ENCODE results near the gene ZNF584. TPM values are rescaled to one million over a fixed set of nuclear protein-coding genes. Genes with fewer than 3 reads are reported as not detected.
"Not testable (repeated sequence)": the region's sequence is repeated elsewhere in the genome, so short reads cannot be mapped to it uniquely, and the experiment has no call there.

ZNF584 gene
- total RNA-seq, 1 donor from 2014 or later: 5.3 TPM

- H3K4me3 ChIP-seq (ENCODE audit: low read depth, low read length): peak within 1 kb of the TSS; percentile 86
- DNase-seq (ENCODE audit: low read depth): peak; percentile 97
- TF ChIP-seq CTCF (conservative IDR thresholded peaks at IDR 0.05; ENCODE audit: low read depth, low read length): no peak
Observed at GRCh38 chr19:58439576-58440554, 31.4 kb downstream of the ZNF584 start, which contains the start of gene ZNF132. Gene ZNF132 (minus strand): TSS chr19:58440153. CDS start chr19:58439821, 332 bp downstream.

- DNase-seq (ENCODE audit: low read depth): no peak
- TF ChIP-seq CTCF (conservative IDR thresholded peaks at IDR 0.05; ENCODE audit: low read depth, low read length): no peak
- H3K4me3 ChIP-seq (ENCODE audit: low read depth, low read length): peak overlapping the region; percentile 86
Observed at GRCh38 chr19:58440556-58440955, 32.1 kb downstream of the ZNF584 start.

GRCh38 chr19:58442986-58443385 lies 34.5 kb downstream of the ZNF584 start:
- H3K4me3 ChIP-seq (ENCODE audit: low read depth, low read length); DNase-seq (ENCODE audit: low read depth): not testable (repeated sequence)

GRCh38 chr19:58448860-58449259 lies 40.4 kb downstream of the ZNF584 start:
- not testable (repeated sequence) for DNase-seq (ENCODE audit: low read depth); H3K4me3 ChIP-seq (ENCODE audit: low read depth, low read length)

- not testable (repeated sequence) for DNase-seq (ENCODE audit: low read depth); H3K4me3 ChIP-seq (ENCODE audit: low read depth, low read length)
Observed at GRCh38 chr19:58449980-58450379, 41.5 kb downstream of the ZNF584 start.

GRCh38 chr19:58450856-58451357 lies 42.5 kb downstream of the ZNF584 start:
- no peak for DNase-seq (ENCODE audit: low read depth)
- no peak for TF ChIP-seq CTCF (conservative IDR thresholded peaks at IDR 0.05; ENCODE audit: low read depth, low read length)
- peak overlapping the region; percentile 88 for H3K4me3 ChIP-seq (ENCODE audit: low read depth, low read length)

GRCh38 chr19:58451358-58452101 lies 43.1 kb downstream of the ZNF584 start, which contains the start of gene ZNF324B:
Gene ZNF324B (plus strand): TSS chr19:58451622. CDS start chr19:58453702, 2,080 bp downstream.
- peak within 1 kb of the TSS; percentile 88 for H3K4me3 ChIP-seq (ENCODE audit: low read depth, low read length)
- TF ChIP-seq CTCF (conservative IDR thresholded peaks at IDR 0.05; ENCODE audit: low read depth, low read length): no peak
- no peak for DNase-seq (ENCODE audit: low read depth)

- no peak for DNase-seq (ENCODE audit: low read depth)
- TF ChIP-seq CTCF (conservative IDR thresholded peaks at IDR 0.05; ENCODE audit: low read depth, low read length): no peak
- H3K4me3 ChIP-seq (ENCODE audit: low read depth, low read length): no peak overlapping the region
Observed at GRCh38 chr19:58453743-58454142, 45.3 kb downstream of the ZNF584 start.

Data from epithelial cell of proximal tubule (primary cell).